CD4-positive, alpha-beta T cell treated with Interleukin-4 for 1 hour (primary cell): Measurements from ENCODE around the gene CTIF.
"Not testable (repeated sequence)": the region's sequence is repeated elsewhere in the genome, so short reads cannot be mapped to it uniquely, and the experiment has no call there.

Experiments
- DNase-seq, 2 donors: peaks; one replicate each; pipeline ENCODE4 v3.0.0-alpha.2; 2020 to 2022

The CTIF gene

GRCh38 chr18:48649231-48649630, 110.4 kb downstream of the CTIF start:
- DNase-seq = no peak

- not testable (repeated sequence) for DNase-seq
Observed at GRCh38 chr18:48654591-48654990, 115.8 kb downstream of the CTIF start.

DNA sequence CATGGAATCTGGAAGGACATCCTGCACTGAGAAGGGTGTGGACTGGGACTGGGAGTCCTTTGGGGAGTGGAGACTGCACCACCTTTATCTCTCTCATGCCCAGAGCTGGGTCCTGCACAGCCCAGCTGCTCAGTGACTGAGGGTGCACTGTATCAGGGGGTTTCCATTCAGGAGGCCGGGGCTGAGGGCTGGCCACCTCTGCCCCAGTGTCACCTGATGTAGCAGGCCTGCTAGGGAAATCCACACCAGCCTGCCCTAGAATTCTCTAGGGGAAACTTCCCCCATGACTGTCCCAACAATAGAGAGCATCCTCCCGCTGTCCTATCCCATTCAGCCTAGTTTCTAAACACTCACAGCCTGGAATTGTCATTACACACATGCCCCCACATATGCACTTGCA, 116.7 kb downstream of the CTIF start:
- DNase-seq = no peak

DNA sequence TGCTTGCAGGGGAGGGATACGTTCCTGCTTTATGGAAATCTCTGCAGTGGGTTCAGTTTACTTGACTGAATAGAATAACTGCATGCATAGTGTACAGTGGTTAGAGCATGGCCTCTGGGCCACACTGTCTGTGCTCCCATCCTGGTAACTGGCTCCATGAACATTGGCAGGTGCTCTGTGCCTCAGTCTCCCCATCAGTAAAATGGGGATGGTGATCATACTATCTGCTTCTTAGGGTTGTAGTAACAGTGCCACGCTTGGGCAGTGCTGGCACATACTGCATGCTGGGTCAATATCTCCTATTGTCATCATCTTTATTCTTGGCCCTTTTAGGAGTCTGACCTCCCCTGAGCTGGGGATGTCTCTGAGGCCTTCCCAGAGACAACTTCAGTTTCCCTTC, 117.3 kb downstream of the CTIF start:
- DNase-seq = no peak

DNA sequence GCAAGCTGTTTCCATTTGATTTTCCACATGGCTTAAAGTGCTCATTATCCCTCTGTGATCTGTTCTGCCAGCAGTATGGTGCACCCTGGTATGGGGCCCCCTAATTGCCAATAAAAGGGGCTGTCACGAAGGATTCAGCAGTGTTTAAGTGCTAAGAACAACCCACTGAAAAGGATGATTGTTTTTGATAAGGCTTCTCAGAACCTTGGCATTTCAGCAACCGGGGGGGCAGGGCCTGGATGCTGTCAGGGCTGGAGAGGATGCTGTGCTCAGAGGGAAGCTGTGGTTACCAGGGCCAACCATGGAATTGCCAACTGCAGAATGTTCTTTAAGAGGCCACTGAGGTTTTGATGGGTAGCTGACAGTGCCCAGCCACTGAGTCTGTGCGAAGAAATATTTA, 117.8 kb downstream of the CTIF start:
- DNase-seq = no peak

DNA sequence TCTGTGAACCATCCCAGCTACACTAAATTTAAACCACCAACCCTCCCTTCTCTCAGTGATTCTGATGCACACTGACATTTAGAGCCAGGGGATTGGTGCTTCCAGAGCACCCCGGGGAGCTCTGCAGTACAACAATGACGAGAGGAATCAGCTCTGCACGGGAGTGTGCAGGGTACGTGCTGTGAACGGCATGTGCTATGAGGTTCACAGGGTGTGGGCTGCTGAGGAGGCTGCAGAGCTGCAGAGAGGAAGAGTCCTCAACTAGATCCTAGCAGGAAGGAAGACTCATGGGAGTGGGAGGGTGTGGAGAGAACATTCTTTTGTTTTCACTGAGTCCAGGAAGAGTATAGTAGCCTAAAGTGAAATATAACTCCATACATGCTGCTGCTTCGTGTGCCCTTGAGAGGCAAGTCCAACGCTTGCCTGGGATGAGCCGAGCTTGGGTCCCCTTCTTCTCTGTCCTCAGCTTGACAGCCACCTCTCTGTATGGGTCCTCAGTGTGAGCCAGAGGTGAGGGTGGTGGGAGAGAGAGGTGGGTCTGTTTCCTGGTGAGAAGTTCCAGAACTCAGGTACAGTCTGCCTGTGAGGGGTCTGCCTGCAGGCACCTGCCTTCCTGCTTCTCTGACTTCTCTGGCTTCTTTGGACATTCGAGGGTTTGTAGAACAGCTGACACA, 118.8 kb downstream of the CTIF start:
- no peak for DNase-seq

DNA sequence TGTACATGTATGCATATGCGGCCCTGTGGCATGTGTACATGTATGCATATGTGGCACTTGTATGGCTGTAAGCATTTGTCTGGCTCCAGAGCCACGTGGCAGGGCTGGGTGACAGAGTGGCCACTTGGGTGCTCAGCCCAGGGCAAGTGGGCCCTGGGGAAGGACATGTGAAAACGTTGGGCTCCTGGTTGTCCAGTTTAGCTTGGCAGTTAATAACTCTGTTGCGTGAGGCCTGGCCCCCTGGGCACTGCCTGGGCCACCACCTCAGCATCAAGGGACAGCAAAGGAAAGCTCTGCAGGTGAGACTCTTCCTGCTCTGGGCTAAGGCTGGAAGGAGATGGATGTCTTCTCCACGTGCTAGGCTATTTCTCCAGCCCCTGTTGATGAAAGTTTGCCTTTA, 119.9 kb downstream of the CTIF start:
- DNase-seq = no peak

- DNase-seq = peak in 1 of 2 donors; percentile 4
Observed at GRCh38 chr18:48659188-48660009, 120.6 kb downstream of the CTIF start.

- peak in 1 of 2 donors; percentile 9 for DNase-seq
Observed at GRCh38 chr18:48660346-48661228, 121.8 kb downstream of the CTIF start.

DNA sequence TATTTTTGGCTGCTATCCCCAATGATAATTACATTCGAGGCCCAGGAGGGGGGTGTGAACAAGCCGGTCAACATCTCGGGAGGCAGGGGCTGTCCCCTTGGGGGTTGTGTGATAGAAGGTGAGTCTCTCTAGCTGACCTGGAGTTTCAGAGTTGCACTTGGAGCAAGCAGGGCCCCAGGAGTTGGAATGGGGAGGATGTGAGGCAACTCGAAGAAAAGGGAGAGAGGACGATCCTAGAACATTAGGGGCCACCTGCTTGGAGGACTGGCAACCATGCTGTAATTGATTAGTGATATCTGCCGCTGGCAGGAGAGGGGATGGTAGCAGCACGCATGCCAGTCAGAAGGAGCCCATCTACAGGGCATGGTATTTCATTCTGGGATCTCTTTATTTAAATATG, 122.6 kb downstream of the CTIF start:
- DNase-seq = peak in 1 of 2 donors; percentile 7

- DNase-seq = peak in 1 of 2 donors; percentile 12
Observed at GRCh38 chr18:48662011-48662661, 123.3 kb downstream of the CTIF start.

GRCh38 chr18:48663096-48663930, 124.5 kb downstream of the CTIF start:
- peak in 1 of 2 donors; percentile 2 for DNase-seq

- DNase-seq = peak; percentile 30 to 39
Observed at GRCh38 chr18:48663931-48664847, 125.4 kb downstream of the CTIF start.

DNA sequence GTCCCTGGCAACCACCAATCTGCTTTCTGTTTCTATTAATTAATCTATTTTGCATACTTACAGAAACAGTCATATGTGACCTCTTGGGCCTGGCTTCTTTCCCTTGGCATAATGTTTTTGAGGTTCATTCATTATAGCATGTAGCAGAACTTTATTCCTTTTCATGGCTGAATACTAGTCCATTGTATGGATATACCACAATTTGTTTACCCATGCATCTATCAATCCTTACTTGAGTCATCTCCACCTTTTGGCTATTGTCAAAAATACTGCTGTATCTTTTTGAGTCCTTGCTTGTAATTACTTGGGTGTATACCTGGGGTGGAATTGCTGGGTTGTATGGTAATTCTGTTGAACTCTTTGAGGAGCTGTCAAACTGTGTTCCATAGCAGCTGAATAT, 126.8 kb downstream of the CTIF start:
- no peak for DNase-seq

DNA sequence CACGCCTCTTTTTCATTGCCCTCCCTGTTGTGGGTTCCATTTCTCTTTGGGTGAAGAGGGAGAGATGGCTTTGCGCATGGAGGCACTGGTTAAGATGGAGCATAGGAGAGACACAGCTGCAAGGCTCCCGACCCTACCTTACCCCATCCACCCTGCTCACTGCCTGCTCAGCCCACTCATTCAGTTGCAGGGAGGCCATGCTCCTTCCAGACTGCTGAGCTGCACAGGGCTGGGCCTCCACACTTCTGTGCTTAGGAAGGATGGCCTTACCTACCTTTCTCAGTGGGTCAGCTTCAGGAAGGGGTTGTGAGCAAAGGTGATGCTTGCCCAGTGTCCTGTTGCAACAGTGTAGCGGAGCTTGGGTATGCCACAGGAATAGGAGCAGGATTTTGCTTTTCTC, 127.8 kb downstream of the CTIF start:
- no peak for DNase-seq

GRCh38 chr18:48667276-48668254, 128.7 kb downstream of the CTIF start:
- DNase-seq = no peak

DNA sequence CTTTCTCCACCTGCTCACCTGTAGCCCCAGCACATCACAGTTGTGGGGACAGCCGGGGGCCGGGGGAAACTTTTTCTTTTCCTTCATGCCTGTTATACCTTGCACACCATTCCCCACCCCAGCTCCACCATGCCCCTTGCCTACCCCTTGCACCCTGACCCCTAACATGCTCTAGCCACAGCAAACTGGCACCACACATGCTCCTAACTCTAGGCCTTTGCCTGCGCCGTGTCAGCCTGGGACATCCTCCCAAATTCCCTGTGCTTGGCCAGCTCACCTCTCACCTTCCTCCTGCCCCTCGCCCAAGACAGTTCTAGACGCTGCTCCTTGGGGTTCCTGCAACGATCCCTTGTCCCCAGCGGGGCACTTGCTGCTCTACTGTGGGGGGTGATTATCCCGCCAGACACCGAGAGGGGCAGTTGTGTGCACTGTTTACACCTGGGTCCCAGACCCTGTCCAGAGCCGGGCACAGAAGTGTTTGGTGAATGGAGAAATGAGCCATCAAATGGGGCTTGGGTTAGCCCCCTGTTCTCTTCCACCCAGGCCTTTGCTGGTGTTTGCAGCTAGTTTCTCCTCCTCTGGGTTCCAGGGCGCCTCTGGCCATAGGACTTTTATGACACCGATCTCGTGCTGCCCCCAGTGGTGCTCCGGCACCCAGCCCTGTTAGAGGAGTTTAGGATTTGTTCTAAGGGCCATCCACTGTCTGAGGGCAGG, 129.8 kb downstream of the CTIF start:
- peak in 1 of 2 donors; percentile 4 for DNase-seq

DNA sequence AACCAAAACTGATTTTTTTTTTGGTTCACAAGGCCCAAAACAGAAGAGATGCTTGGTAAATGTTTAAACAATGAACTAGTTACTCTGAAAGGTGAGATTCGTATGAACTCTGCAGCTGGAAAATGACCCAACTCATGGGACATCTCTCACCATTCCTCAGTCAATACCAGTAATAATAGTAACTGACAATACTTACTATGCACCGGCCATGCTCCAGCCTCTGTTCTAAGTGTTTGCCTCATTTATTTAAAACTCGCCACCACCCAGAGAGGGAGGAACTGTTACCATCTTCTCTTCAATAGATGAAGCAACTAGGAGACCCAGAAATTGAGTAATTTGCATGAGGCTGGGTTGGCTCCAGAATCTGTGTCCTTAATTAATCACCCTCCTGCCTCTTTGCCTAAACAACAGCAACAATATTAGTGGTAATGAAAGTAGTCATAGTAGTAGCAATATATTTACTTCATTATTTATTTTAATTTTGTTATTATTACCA, 130.4 kb downstream of the CTIF start:
- DNase-seq = no peak
